ENCODE data around the gene SHISA9.

Gene SHISA9

GRCh38 chr16:12941896-12942295 lies 40.5 kb downstream of the SHISA9 start:
- H3K9ac ChIP-seq (ENCODE audit: low read depth, low read length, poor library complexity, severe bottlenecking): no peak overlapping the region
- H3K4me3 ChIP-seq (ENCODE audit: low read length, poor library complexity, severe bottlenecking): no peak overlapping the region
- H4K20me1 ChIP-seq (ENCODE audit: insufficient read depth, low read length, poor library complexity, severe bottlenecking): no peaks in the 10 kb centered on the region
- H3K9me3 ChIP-seq (ENCODE audit: insufficient read depth, low read depth, low read length): no peaks in the 10 kb centered on the region
- TF ChIP-seq CTCF (conservative IDR thresholded peaks at IDR 0.05; ENCODE audit: low read length) (no peak), EZH2phosphoT487 (IDR thresholded peaks at IDR 0.05; ENCODE audit: borderline replicate concordance) (no peak)
- no peaks in the 10 kb centered on the region for H3K9me2 ChIP-seq (replicated peaks; ENCODE audit: low read depth, low read length)
- H3K27me3 ChIP-seq (ENCODE audit: insufficient read depth, low read length, poor library complexity, severe bottlenecking): no peaks in the 10 kb centered on the region
- H3K36me3 ChIP-seq (ENCODE audit: insufficient read depth, low read length): no peaks in the 10 kb centered on the region
- no peak overlapping the region for H3K4me2 ChIP-seq (ENCODE audit: low read depth, low read length, poor library complexity, severe bottlenecking)
- H3F3A ChIP-seq (ENCODE audit: low read depth): no peaks in the 10 kb centered on the region
- H3K79me2 ChIP-seq (ENCODE audit: insufficient read depth, low read length): no peaks in the 10 kb centered on the region
- H2AFZ ChIP-seq (ENCODE audit: low read length): no peak overlapping the region
- H3K4me1 ChIP-seq (ENCODE audit: insufficient read depth, low read length, poor library complexity, severe bottlenecking): no peaks in the 10 kb centered on the region

- no peaks in the 10 kb centered on the region for H3K27me3 ChIP-seq (ENCODE audit: insufficient read depth, low read length, poor library complexity, severe bottlenecking)
- H3K79me2 ChIP-seq (ENCODE audit: insufficient read depth, low read length): no peaks in the 10 kb centered on the region
- no peak overlapping the region for H3K4me2 ChIP-seq (ENCODE audit: low read depth, low read length, poor library complexity, severe bottlenecking)
Observed at GRCh38 chr16:12942861-12943260, 41.5 kb downstream of the SHISA9 start.

GRCh38 chr16:12944300-12944699 lies 42.9 kb downstream of the SHISA9 start:
- Histone ChIP-seq H3K4me2 (ENCODE audit: low read depth, low read length, poor library complexity, severe bottlenecking) (no peak overlapping the region), H3F3A (ENCODE audit: low read depth) (no peaks in the 10 kb centered on the region), H4K20me1 (ENCODE audit: insufficient read depth, low read length, poor library complexity, severe bottlenecking) (no peaks in the 10 kb centered on the region), H3K4me1 (ENCODE audit: insufficient read depth, low read length, poor library complexity, severe bottlenecking) (no peaks in the 10 kb centered on the region), H3K9me3 (ENCODE audit: insufficient read depth, low read depth, low read length) (no peaks in the 10 kb centered on the region), H2AFZ (ENCODE audit: low read length) (no peak overlapping the region), H3K9ac (ENCODE audit: low read depth, low read length, poor library complexity, severe bottlenecking) (no peak overlapping the region), H3K9me2 (replicated peaks; ENCODE audit: low read depth, low read length) (no peaks in the 10 kb centered on the region), H3K27me3 (ENCODE audit: insufficient read depth, low read length, poor library complexity, severe bottlenecking) (no peaks in the 10 kb centered on the region), H3K79me2 (ENCODE audit: insufficient read depth, low read length) (no peaks in the 10 kb centered on the region), H3K4me3 (ENCODE audit: low read length, poor library complexity, severe bottlenecking) (no peak overlapping the region), H3K36me3 (ENCODE audit: insufficient read depth, low read length) (no peaks in the 10 kb centered on the region)
- no peak for TF ChIP-seq CTCF (conservative IDR thresholded peaks at IDR 0.05; ENCODE audit: low read length)

More at GRCh38 chr16:12942861-12943260, 41.5 kb downstream of the SHISA9 start:
- TF ChIP-seq EZH2phosphoT487 (IDR thresholded peaks at IDR 0.05; ENCODE audit: borderline replicate concordance) (no peak), CTCF (conservative IDR thresholded peaks at IDR 0.05; ENCODE audit: low read length) (no peak)
- Histone ChIP-seq H3K4me3 (ENCODE audit: low read length, poor library complexity, severe bottlenecking) (no peak overlapping the region), H3K9me2 (replicated peaks; ENCODE audit: low read depth, low read length) (no peaks in the 10 kb centered on the region), H3K4me1 (ENCODE audit: insufficient read depth, low read length, poor library complexity, severe bottlenecking) (no peaks in the 10 kb centered on the region), H2AFZ (ENCODE audit: low read length) (no peak overlapping the region), H3K36me3 (ENCODE audit: insufficient read depth, low read length) (no peaks in the 10 kb centered on the region), H3K9me3 (ENCODE audit: insufficient read depth, low read depth, low read length) (no peaks in the 10 kb centered on the region), H4K20me1 (ENCODE audit: insufficient read depth, low read length, poor library complexity, severe bottlenecking) (no peaks in the 10 kb centered on the region), H3F3A (ENCODE audit: low read depth) (no peaks in the 10 kb centered on the region), H3K9ac (ENCODE audit: low read depth, low read length, poor library complexity, severe bottlenecking) (no peak overlapping the region)

All from Loucy (cell line).